GM12874 (cell line): ENCODE measurements around the gene FBXL7.

Experiments used
- CTCF ChIP-seq: IDR thresholded peaks from 2 replicates; pipeline ENCODE4 v1.5.1; 2011; ENCODE audit warnings: low read depth, mild to moderate bottlenecking, control low read depth, low read length, moderate library complexity; ENCODE audit not compliant: insufficient read depth

Gene FBXL7

DNA sequence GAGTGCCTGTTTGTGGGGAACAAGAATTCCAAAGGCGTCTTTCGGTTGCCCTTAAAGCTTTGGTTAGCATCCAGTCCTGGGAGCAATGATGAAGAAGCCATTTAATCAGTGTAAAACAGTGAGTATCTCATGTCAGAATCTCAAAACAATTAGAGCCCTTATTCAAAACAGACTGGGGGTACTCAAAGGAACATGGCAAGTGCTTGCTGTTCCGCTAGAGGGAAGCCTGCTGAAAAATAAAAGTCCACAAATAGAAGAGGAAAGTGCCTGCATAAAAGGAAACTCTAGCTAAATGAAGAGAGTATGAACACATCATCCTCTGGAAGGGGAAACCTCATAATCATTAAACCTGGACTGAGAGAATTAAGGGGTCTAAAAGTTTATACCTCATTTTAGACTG, 26.4 kb downstream of the FBXL7 start:
- TF ChIP-seq CTCF: no peak

GRCh38 chr5:15528476-15528875, 28.5 kb downstream of the FBXL7 start:
- no peak for TF ChIP-seq CTCF

GRCh38 chr5:15529013-15529412, 29.0 kb downstream of the FBXL7 start:
- no peak for TF ChIP-seq CTCF

- no peak for TF ChIP-seq CTCF
Observed at GRCh38 chr5:15529821-15530220, 29.8 kb downstream of the FBXL7 start.

DNA sequence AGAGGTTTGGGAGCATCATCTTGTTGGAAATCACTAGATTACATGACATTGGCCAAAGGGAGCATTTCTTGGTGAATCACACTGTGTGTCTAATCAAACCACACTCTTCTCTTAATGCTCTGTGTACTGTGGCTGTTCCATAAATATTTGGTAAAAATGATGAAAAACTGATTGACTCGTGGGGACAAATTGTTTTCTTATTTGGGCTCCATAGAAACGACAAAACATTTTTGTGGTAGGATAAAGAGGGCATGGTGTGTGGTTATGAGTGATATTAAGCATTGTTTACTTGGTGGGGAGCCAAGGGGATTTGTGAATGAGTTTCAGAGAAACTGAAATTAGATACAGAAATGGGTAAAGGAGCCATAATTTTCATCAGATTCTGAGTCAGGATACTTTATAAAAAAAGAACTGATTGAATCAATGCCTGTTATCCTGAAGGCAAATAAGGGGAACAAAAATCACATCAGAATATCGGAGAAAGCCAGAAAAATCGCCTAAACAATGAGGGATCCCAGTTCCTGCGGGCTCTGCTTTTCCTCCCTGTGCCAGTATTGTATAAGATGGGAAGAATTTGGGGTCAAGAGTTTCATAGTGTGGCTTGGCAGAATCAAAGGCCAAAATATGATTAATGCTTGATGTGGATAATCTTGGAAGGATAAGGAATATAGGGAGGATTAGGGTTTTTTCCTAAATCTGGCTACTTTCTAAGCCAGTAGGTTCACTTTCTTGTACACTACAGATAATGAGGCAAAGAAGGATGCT, 33.3 kb downstream of the FBXL7 start:
- TF ChIP-seq CTCF: no peak

GRCh38 chr5:15535938-15536337, 36.0 kb downstream of the FBXL7 start:
- TF ChIP-seq CTCF: no peak

DNA sequence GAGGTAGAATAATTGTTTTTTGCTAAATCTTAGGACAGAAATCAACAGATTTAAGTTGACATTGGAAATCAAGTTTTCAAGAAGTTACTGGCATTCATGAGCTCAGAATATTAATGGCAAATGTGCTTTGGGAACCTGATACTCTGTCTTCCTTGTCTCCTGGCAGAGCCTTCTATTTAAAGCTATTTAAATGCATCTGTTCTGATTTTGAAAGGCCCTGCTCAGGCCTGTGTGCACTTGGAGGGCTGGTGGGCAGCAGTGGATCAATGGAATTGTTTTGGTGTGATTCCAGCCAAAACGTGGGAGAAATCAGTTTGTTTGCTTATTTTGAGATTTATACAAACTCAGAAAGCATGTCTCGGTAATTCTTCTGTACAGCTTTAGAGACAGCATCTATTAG, 38.5 kb downstream of the FBXL7 start:
- TF ChIP-seq CTCF: no peak
